Measurements from ENCODE around the gene AGPAT1.
"Not testable (repeated sequence)": the region's sequence is repeated elsewhere in the genome, so short reads cannot be mapped to it uniquely, and the experiment has no call there.

AGPAT1 gene

DNA sequence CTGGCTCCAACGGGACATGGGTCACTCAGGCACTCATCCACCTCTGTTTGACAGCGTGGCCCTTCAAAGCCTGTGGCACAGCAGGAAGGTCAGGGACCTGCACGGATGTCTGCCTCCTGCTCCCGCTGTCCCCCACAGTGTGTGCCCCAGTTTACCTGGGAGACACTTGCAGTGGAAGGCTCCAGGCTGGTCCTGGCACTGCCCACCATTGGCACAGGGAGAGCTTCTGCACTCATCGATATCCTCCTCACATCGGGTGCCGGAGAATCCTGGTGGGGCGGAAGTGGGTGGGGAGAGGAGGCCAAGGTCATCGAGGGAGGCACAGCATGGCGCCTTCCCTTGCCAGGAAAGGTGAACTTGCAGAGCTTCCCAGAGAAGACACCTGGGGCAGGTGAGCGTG, 41.1 kb upstream of the AGPAT1 start:
- TF ChIP-seq CTCF (IDR thresholded peaks at IDR 0.05): no peak
- no peak for DNase-seq (ENCODE audit: low spot score)
- no peak overlapping the region for H3K27ac ChIP-seq
- H3K4me3 ChIP-seq: no peak overlapping the region

DNA sequence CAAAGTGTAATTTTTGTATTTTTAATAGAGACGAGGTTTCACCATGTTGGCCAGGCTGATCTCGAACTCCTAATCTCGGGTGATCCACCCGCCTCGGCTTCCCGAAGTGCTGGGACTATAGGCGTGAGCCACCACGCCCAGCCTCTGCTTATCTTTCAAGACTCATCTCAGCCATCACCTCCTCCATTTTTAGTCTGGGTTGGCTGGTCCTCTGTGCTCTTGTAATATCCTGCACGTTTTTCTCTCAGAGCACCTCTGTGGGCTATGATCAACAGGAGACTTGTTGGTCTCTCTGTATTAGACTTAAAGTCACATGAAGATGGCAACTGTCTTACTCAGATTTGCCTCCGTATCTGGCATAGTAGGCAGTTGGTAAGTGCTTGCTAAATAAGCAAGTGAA, 40.4 kb upstream of the AGPAT1 start:
- no peak for TF ChIP-seq CTCF (IDR thresholded peaks at IDR 0.05)
- Histone ChIP-seq H3K4me3 (no peak overlapping the region), H3K27ac (no peak overlapping the region)
- no peak for DNase-seq (ENCODE audit: low spot score)

DNA sequence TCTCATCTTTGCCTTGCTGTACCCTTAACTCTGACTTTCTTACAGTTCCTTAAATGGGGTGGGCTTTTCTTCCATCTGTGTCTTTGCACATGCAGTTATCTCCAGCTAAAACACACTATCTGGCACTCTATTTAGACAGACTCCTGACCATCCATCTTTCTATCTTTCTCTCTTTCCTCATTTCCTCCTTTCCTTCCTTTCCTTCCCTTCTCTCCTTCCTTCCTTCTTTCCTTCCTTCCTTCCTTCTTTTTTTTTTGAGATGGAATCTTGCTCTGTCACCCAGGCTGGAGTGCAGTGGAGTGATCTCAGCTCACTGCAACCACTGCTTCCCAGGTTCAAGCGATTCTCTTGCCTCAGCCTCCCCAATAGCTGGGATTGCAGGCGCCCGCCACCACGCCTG, 39.7 kb upstream of the AGPAT1 start:
- no peak for DNase-seq (ENCODE audit: low spot score)
- Histone ChIP-seq H3K4me3 (no peak overlapping the region), H3K27ac (no peak overlapping the region)
- TF ChIP-seq CTCF (IDR thresholded peaks at IDR 0.05): no peak

GRCh38 chr6:32214126-32214525, 38.2 kb upstream of the AGPAT1 start:
- Histone ChIP-seq H3K4me3 (no peak overlapping the region), H3K27ac (no peak overlapping the region)
- TF ChIP-seq CTCF (IDR thresholded peaks at IDR 0.05): no peak
- no peak for DNase-seq (ENCODE audit: low spot score)

DNA sequence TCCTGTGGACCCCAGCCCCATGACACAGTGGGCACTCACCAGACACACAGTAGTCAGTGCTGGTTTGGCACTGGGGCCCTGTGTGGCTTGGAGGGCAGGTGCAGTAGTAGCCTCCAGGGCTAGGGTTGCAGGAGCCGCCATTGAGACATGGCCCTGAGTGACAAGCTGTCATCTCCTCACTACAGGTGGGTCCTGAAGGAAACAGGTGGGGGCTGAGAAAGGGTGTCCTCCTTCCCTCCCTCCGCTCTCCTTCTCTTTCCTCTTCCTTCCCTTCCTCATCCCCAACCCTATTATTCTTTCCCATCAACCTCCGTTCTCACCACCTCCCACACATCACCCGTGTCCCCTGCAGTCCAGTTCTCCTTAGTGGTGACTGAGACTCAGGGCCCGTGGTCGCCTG, 37.8 kb upstream of the AGPAT1 start:
- no peak for DNase-seq (ENCODE audit: low spot score)
- no peak for TF ChIP-seq CTCF (IDR thresholded peaks at IDR 0.05)
- H3K4me3 ChIP-seq: no peak overlapping the region
- H3K27ac ChIP-seq: no peak overlapping the region

- H3K27ac ChIP-seq: no peak overlapping the region
- no peak for DNase-seq (ENCODE audit: low spot score)
- no peak overlapping the region for H3K4me3 ChIP-seq
- no peak for TF ChIP-seq CTCF (IDR thresholded peaks at IDR 0.05)
Measured at GRCh38 chr6:32212076-32212760, 36.3 kb upstream of the AGPAT1 start.

DNA sequence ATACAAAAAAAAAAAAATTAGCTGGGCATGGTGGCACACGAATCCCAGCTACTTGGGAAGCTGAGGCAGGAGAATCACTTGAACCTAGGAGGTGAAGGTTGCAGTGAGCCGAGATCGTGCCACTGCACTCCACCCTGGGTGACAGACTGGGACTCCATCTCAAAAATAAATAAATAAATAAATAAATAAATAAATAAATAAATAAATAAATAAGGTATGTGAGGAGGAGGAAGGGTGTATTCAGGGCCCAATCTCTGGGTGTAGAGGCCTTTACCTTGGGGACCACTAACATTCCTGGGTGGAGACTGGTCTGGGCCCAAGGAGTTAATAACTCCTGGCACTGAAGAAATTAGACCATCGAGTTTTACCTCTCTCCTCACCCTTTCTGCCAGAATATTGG, 35.5 kb upstream of the AGPAT1 start:
- H3K4me3 ChIP-seq; H3K27ac ChIP-seq; DNase-seq (ENCODE audit: low spot score): not testable (repeated sequence)

All from coronary artery (tissue), 2 donors.